HuH-7.5 (cell line): ENCODE measurements around the gene HRH1.
A peak's percentile ranks its signal among the peaks of the same experiment; 100 is the strongest.
"Not testable (repeated sequence)": the region's sequence is repeated elsewhere in the genome, so short reads cannot be mapped to it uniquely, and the experiment has no call there.

Experiments used
- DNase-seq: peaks from one replicate; pipeline ENCODE4 v3.0.0; 2011; ENCODE audit warnings: low spot score

HRH1 gene

GRCh38 chr3:11140713-11141104, 13.6 kb upstream of the HRH1 start:
- DNase-seq = no peak

GRCh38 chr3:11143476-11143875, 10.8 kb upstream of the HRH1 start:
- no peak for DNase-seq

GRCh38 chr3:11144996-11145395, 9.3 kb upstream of the HRH1 start:
- no peak for DNase-seq

GRCh38 chr3:11145888-11146287, 8.4 kb upstream of the HRH1 start:
- no peak for DNase-seq

GRCh38 chr3:11146773-11147660, 7.3 kb upstream of the HRH1 start:
- no peak for DNase-seq

GRCh38 chr3:11150256-11150655, 4.0 kb upstream of the HRH1 start:
- DNase-seq = no peak

GRCh38 chr3:11152301-11152700, 2.0 kb upstream of the HRH1 start:
- DNase-seq = no peak

GRCh38 chr3:11154953-11155325, 646 bp downstream of the HRH1 start:
- no peak for DNase-seq

- DNase-seq = peak; percentile 87
These were observed 1.2 kb downstream of the HRH1 start for GRCh38 chr3:11155341-11156025.

- DNase-seq = no peak
These were observed 1.7 kb downstream of the HRH1 start for GRCh38 chr3:11156026-11156410.

- no peak for DNase-seq
These were observed 3.1 kb downstream of the HRH1 start for GRCh38 chr3:11157421-11157820.

- no peak for DNase-seq
These were observed 5.2 kb downstream of the HRH1 start for GRCh38 chr3:11159421-11159904.

GRCh38 chr3:11161666-11162065, 7.4 kb downstream of the HRH1 start:
- no peak for DNase-seq

GRCh38 chr3:11162401-11163345, 8.4 kb downstream of the HRH1 start:
- no peak for DNase-seq

GRCh38 chr3:11164607-11165006, 10.3 kb downstream of the HRH1 start:
- DNase-seq = no peak

- no peak for DNase-seq
These were observed 11.2 kb downstream of the HRH1 start for GRCh38 chr3:11165476-11165875.

GRCh38 chr3:11166807-11167400, 12.6 kb downstream of the HRH1 start:
- DNase-seq = not testable (repeated sequence)

GRCh38 chr3:11167590-11167989, 13.3 kb downstream of the HRH1 start:
- DNase-seq = no peak

GRCh38 chr3:11168406-11168805, 14.1 kb downstream of the HRH1 start:
- no peak for DNase-seq

GRCh38 chr3:11168881-11169805, 14.8 kb downstream of the HRH1 start:
- DNase-seq = no peak
